DOHH2 (cell line): Measurements from ENCODE around the gene NDC80.

Source experiments
- H3F3A ChIP-seq: fragments of 200-600 bp; sonication (generic), shearing (Covaris generic); 2 replicates; pipeline ENCODE4 v1.6.0; 2016; ENCODE audit warnings: antibody characterized with exemption, mild to moderate bottlenecking; ENCODE audit not compliant: control insufficient read depth, insufficient read depth
- H3K27ac ChIP-seq: fragments of 200-600 bp; sonication (generic); 2 replicates; pipeline ENCODE4 v1.5.1; 2014; ENCODE audit warnings: low read depth, mild to moderate bottlenecking, low read length, moderate library complexity
- H3K27me3 ChIP-seq: fragments of 200-600 bp; sonication (generic); 2 replicates; pipeline ENCODE4 v1.6.1; 2014; ENCODE audit warnings: mild to moderate bottlenecking, low read length, mixed read lengths; ENCODE audit not compliant: control insufficient read depth
- H3K36me3 ChIP-seq: fragments of 200-600 bp; sonication (generic); 2 replicates; pipeline ENCODE4 v1.6.1; 2014; ENCODE audit warnings: mild to moderate bottlenecking, low read length, moderate library complexity, mixed read lengths; ENCODE audit not compliant: control insufficient read depth
- H3K4me1 ChIP-seq: fragments of 200-600 bp; sonication (generic); 2 replicates; pipeline ENCODE4 v1.6.1; 2014; ENCODE audit warnings: mild to moderate bottlenecking, low read length, mixed read lengths; ENCODE audit not compliant: control insufficient read depth
- H3K4me2 ChIP-seq: fragments of 200-600 bp; sonication (generic); 2 replicates; pipeline ENCODE4 v1.6.0; 2014; ENCODE audit warnings: mild to moderate bottlenecking, low read length, moderate library complexity
- H3K4me3 ChIP-seq: fragments of 200-600 bp; sonication (generic); 2 replicates; pipeline ENCODE4 v1.5.1; 2014; ENCODE audit warnings: mild to moderate bottlenecking, low read length, mixed read lengths
- H3K79me2 ChIP-seq: fragments of 200-600 bp; sonication (generic); 2 replicates; pipeline ENCODE4 v1.6.1; 2014; ENCODE audit warnings: mild to moderate bottlenecking, low read length, mixed read lengths; ENCODE audit not compliant: control insufficient read depth
- H3K9me2 ChIP-seq: fragments of 200-600 bp; sonication (generic); replicated peaks from 2 replicates; pipeline ENCODE4 v1.6.1; 2014; ENCODE audit warnings: mild to moderate bottlenecking, low read length, mixed read lengths; ENCODE audit not compliant: control insufficient read depth
- H3K9me3 ChIP-seq: fragments of 200-600 bp; sonication (generic); 2 replicates; pipeline ENCODE4 v1.6.1; 2014; ENCODE audit warnings: antibody characterized with exemption, low read length, mixed read lengths; ENCODE audit not compliant: control insufficient read depth, insufficient read depth
- H4K20me1 ChIP-seq: fragments of 200-600 bp; sonication (generic); 2 replicates; pipeline ENCODE4 v1.6.0; 2014; ENCODE audit warnings: low read depth, mild to moderate bottlenecking, antibody characterized with exemption, low read length, moderate library complexity; ENCODE audit not compliant: control insufficient read depth, insufficient read depth
- CTCF ChIP-seq: fragments of 200-600 bp; sonication (generic); IDR thresholded peaks from one replicate; pipeline ENCODE4 v1.5.1; 2014; ENCODE audit warnings: antibody characterized with exemption, mild to moderate bottlenecking, low read depth, low read length; ENCODE audit not compliant: poor library complexity, severe bottlenecking
- EZH2phosphoT487 ChIP-seq: fragments of 200-600 bp; sonication (generic); IDR thresholded peaks from 2 replicates; pipeline ENCODE4 v1.6.1; 2017; ENCODE audit warnings: borderline replicate concordance, mild to moderate bottlenecking, antibody characterized with exemption, low read length, moderate library complexity, mixed read lengths

Gene NDC80

GRCh38 chr18:2554696-2555095, 16.7 kb upstream of the NDC80 start:
- no peak overlapping the region for H3K4me2 ChIP-seq
- H3K4me3 ChIP-seq: no peak overlapping the region
- no peak overlapping the region for H3K27ac ChIP-seq
- no peak for TF ChIP-seq EZH2phosphoT487
- no peak for TF ChIP-seq CTCF
- no peaks in the 10 kb centered on the region for H4K20me1 ChIP-seq
- no peaks in the 10 kb centered on the region for H3K9me2 ChIP-seq
- no peaks in the 10 kb centered on the region for H3K36me3 ChIP-seq
- no peaks in the 10 kb centered on the region for H3F3A ChIP-seq
- no peaks in the 10 kb centered on the region for H3K4me1 ChIP-seq
- H3K79me2 ChIP-seq: no peaks in the 10 kb centered on the region
- no peaks in the 10 kb centered on the region for H3K27me3 ChIP-seq
- no peaks in the 10 kb centered on the region for H3K9me3 ChIP-seq

- Histone ChIP-seq H3F3A (no peaks in the 10 kb centered on the region), H3K79me2 (no peaks in the 10 kb centered on the region), H3K4me1 (no peaks in the 10 kb centered on the region), H3K4me3 (no peak overlapping the region), H4K20me1 (no peaks in the 10 kb centered on the region), H3K9me2 (no peaks in the 10 kb centered on the region), H3K4me2 (no peak overlapping the region), H3K27ac (no peak overlapping the region), H3K36me3 (no peaks in the 10 kb centered on the region), H3K9me3 (no peaks in the 10 kb centered on the region), H3K27me3 (no peaks in the 10 kb centered on the region)
- TF ChIP-seq EZH2phosphoT487: no peak
- no peak for TF ChIP-seq CTCF
These were observed 15.5 kb upstream of the NDC80 start for GRCh38 chr18:2555895-2556294.

- no peaks in the 10 kb centered on the region for H3K79me2 ChIP-seq
- no peak overlapping the region for H3K27ac ChIP-seq
- no peaks in the 10 kb centered on the region for H3K4me1 ChIP-seq
- no peaks in the 10 kb centered on the region for H3K9me2 ChIP-seq
- TF ChIP-seq CTCF (no peak), EZH2phosphoT487 (no peak)
- H3K9me3 ChIP-seq: no peaks in the 10 kb centered on the region
- H3F3A ChIP-seq: no peaks in the 10 kb centered on the region
- no peaks in the 10 kb centered on the region for H4K20me1 ChIP-seq
- peaks cover 4% of the 10 kb centered on the region; the same call in 1 of the 2 replicates for H3K36me3 ChIP-seq
- H3K4me3 ChIP-seq: no peak overlapping the region
- no peaks in the 10 kb centered on the region for H3K27me3 ChIP-seq
- no peak overlapping the region for H3K4me2 ChIP-seq
These were observed 13.8 kb upstream of the NDC80 start for GRCh38 chr18:2557536-2557935.

DNA sequence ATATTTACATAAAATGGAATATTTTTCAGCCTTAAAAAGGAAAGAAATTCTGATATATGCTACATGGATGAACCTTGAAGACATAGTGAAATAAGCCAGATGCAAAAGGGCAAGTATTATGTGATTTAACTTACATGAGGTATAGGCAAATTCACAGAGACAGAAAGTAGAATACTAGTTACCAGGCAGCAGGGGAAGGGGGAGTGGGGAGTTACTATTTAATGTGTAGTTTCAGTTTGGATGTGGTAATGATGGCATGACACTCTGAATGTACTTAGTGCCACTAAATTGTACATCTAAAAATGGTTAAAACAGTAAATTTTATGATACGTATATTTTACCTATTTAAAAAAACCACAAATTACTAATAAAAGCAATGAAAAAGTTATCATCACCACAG, 12.1 kb upstream of the NDC80 start:
- Histone ChIP-seq H3K4me3 (no peak overlapping the region), H3K27ac (no peak overlapping the region), H3K79me2 (no peaks in the 10 kb centered on the region), H3K36me3 (peaks cover 5% of the 10 kb centered on the region; the same call in 1 of the 2 replicates), H3F3A (no peaks in the 10 kb centered on the region), H3K4me1 (no peaks in the 10 kb centered on the region), H3K9me3 (no peaks in the 10 kb centered on the region), H3K4me2 (no peak overlapping the region), H3K27me3 (no peaks in the 10 kb centered on the region), H3K9me2 (no peaks in the 10 kb centered on the region), H4K20me1 (no peaks in the 10 kb centered on the region)
- TF ChIP-seq CTCF: no peak
- no peak for TF ChIP-seq EZH2phosphoT487
